Activated CD8-positive, alpha-beta memory T cell treated with anti-CD3 and anti-CD28 coated beads for 4 hours (primary cell): ENCODE measurements around the gene TAS2R5.
"Not testable (repeated sequence)": the region's sequence is repeated elsewhere in the genome, so short reads cannot be mapped to it uniquely, and the experiment has no call there.

Experiments used
- DNase-seq, 2 donors: peaks; one replicate each; pipeline ENCODE4 v3.0.0-alpha.2; 2020; ENCODE audit warnings: low read depth in 2 of 2

TAS2R5 gene, protein sequence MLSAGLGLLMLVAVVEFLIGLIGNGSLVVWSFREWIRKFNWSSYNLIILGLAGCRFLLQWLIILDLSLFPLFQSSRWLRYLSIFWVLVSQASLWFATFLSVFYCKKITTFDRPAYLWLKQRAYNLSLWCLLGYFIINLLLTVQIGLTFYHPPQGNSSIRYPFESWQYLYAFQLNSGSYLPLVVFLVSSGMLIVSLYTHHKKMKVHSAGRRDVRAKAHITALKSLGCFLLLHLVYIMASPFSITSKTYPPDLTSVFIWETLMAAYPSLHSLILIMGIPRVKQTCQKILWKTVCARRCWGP

DNA sequence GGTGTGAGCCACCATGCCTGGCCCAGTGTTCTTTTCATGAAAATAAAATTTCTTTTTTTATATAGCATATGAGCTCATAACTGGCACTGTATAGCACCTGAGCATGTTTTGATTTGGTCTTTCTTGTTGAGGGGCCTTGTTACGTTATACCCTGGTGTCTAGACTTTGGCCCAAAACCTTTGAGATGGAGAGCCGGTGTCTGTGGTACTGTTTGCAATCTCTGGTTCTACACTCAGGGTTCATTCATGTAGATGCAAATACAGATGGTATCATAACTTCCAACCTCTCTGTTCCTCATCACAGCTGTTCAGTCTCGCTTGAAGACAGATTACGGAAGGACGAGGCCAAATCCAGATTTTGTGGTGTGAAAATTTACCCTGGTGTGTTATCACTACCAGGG is at the start of gene TAS2R5:
Gene TAS2R5, plus strand, starts transcription at position 301 of the 400 bp plus-strand sequence. CDS start 145 bp downstream, outside the sequence.
- DNase-seq = no peak

GRCh38 chr7:141742229-141742628 is 47.8 kb upstream of the TAS2R5 start:
- no peak for DNase-seq

DNA sequence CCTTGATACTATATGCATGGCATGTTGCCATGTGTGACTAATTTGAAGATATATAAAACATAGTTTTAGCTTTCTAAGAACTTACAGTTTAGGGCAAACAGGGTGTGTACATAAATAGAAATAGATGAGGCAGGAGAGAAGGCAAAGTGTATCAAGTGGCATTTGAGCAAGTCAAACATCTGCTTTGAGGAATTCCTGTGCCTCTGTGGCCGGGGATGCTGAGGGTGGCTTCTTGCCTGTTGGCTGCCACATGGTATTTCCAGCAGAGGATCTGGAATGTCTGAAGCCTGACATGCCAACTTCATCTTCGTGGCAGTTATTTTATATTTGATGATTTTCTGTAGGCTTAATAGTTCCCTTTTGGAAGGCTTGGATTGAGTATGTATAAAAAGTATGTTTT is 45.9 kb upstream of the TAS2R5 start:
- no peak for DNase-seq

DNA sequence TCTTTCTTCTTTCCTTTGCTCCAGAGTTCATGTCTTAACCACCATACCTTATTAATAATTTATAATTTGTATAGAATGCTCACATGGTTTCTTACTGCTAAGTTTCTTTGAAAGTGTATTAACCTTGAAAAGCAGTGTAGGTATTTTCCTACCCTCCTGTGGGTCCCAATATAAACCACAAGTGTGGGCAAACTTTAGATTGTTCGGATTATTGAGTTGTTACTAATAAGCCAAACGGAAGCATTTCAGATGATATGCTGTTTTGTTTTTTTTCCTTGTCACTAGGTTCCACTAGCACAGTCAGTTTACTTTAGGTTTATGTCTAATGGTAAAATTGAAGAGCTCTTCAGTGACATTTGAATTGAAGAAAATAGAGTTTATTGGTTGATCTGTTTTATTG is 41.6 kb upstream of the TAS2R5 start:
- DNase-seq = no peak

DNA sequence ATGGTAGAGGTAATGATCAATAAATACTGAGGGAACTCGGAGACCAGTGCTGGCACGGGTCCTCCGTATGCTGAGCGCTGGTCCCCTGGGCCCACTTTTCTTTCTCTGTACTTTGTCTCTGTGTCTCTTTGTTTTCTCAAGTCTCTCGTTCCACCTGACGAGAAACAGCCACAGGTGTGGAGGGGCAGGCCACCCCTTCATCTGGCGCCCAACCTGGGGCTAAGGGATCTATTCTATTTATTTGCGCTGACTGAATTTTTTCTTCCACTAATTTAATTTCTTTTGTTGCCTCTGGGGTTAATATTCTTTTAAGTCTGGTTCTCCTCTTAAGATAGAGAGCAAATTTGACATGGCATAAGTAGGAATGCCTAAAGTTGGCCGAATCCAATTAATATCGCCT is 38.1 kb upstream of the TAS2R5 start:
- not testable (repeated sequence) for DNase-seq

- no peak for DNase-seq
These were observed 37.4 kb upstream of the TAS2R5 start for GRCh38 chr7:141752634-141753033.

- no peak for DNase-seq
These were observed 35.1 kb upstream of the TAS2R5 start for GRCh38 chr7:141754939-141755338.

DNA sequence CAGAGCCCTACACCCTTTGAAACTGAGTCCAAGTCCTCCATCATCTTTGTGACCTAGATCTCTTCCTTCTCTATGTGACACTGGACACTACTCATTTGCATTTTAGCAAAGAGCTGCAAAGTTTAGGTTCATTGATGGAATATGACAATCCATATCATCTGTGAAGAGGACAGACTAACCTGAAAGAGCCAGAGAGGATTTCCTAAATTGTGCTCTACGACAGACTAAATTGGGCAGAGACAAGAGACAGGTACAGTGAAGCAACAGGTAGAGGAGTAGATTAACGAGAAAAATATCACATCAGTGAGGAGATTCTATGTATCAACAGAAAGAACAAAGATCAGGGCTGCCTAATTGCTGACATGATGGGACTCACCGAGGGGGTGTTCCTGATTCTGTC is 26.2 kb upstream of the TAS2R5 start, which contains the start of gene TAS2R3:
Gene TAS2R3, plus strand, starts transcription at position 301 of the 400 bp plus-strand sequence. Its CDS starts 62 bp downstream, at position 363.
- no peak for DNase-seq

DNA sequence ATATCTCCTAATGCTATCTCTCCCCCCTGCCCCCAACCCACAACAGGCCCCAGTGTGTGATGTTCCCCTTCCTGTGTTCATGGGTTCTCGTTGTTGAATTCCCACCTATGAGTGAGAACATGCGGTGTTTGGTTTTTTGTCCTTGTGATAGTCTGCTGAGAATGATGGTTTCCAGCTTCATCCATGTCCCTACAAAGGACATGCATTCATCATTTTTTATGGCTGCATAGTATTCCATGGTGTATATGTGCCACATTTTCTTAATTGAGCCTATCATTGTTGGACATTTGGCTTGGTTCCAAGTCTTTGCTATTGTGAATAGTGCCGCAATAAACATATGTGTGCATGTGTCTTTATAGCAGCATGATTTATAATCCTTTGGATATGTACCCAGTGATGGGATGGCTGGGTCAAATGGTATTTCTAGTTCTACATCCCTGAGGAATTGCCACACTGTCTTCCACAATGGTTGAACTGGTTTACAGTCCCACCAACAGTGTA is 19.9 kb upstream of the TAS2R5 start:
- DNase-seq = not testable (repeated sequence)

GRCh38 chr7:141776374-141776773 is 13.6 kb upstream of the TAS2R5 start, which contains the start of gene TAS2R4:
TAS2R4 (plus strand) TSS chr7:141776674; CDS start chr7:141778489, 1,815 bp downstream.
- no peak for DNase-seq

GRCh38 chr7:141785706-141786552 is 4.1 kb upstream of the TAS2R5 start:
- DNase-seq = peak in 1 of 2 donors; percentile 4

GRCh38 chr7:141788296-141788695 is 1.7 kb upstream of the TAS2R5 start:
- no peak for DNase-seq

- no peak for DNase-seq
These were observed 2.5 kb downstream of the TAS2R5 start for GRCh38 chr7:141792526-141792925.

GRCh38 chr7:141820067-141820466 is 30.1 kb downstream of the TAS2R5 start:
- DNase-seq = no peak

DNA sequence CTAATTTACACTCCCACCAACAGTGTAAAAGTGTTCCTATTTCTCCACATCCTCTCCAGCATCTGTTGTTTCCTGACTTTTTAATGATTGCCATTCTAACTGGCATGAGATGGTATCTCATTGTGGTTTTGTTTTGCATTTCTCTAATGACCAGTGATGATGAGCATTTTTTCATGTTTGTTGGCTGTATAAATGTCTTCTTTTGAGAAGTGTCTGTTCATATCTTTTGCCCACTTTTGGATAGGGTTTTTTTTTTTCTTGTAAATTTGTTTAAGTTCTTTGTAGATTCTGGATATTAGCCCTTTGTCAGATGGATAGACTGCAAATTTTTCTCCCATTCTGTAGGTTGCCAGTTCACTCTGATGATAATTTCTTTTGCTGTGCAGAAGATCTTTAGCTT is 32.4 kb downstream of the TAS2R5 start:
- not testable (repeated sequence) for DNase-seq

- DNase-seq = no peak
These were observed 47.7 kb downstream of the TAS2R5 start for GRCh38 chr7:141837683-141838082.

- no peak for DNase-seq
These were observed 48.6 kb downstream of the TAS2R5 start for GRCh38 chr7:141838581-141838980.

- no peak for DNase-seq
These were observed 49.2 kb downstream of the TAS2R5 start for GRCh38 chr7:141839256-141839655.

DNA sequence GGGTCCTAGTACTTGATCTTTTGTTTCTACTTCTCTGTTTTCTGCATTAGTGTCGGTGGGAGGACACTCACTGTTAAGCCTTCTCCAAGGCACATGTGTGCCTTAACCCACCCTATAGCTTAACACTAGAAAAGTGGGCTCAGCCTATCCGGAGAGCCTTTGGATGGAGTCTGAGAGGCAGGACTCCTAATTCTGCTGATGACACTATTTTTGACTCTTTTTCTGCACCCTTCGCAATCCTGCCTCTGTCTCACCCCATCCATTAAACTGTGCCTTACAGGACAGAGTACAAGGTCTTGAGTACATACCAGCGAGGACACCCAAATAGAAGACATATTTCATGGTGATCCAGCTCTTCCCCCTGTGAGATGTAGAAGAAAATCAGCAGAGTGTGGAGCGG is 50.7 kb downstream of the TAS2R5 start:
- DNase-seq = no peak
